Gastrocnemius medialis (tissue), 4 donors: Measurements from ENCODE around the gene TMTC2. TPM values are rescaled to one million over a fixed set of nuclear protein-coding genes. Genes with fewer than 3 reads are reported as not detected.

Experiments
- ATAC-seq, 2 donors: fragments of 150-250 bp; one replicate each; pipeline ENCODE4 v1.9.1; 2016
- DNase-seq, 2 donors: peaks; one replicate each; pipeline ENCODE4 v3.0.0-alpha.2; 2019
- H3K27ac ChIP-seq, 4 donors: fragments of 200-600 bp; sonication (generic); 1 replicate in 1 of 4; 2 replicates in 3 of 4; pipeline ENCODE4 v1.5.1; 2016 to 2018; ENCODE audit warnings: mild to moderate bottlenecking in 2 of 4, moderate library complexity in 1 of 4
- H3K27me3 ChIP-seq, 3 donors: fragments of 200-600 bp; sonication (generic) in 2 of 3; 1 replicate in 1 of 3; 2 replicates in 2 of 3; pipeline versions ENCODE4 v1.5.1 to v1.6.0; 2016 to 2019; ENCODE audit warnings: mild to moderate bottlenecking in 1 of 3, moderate library complexity in 1 of 3
- H3K36me3 ChIP-seq, 2 donors: fragments of 200-600 bp; sonication (generic) in 1 of 2; one replicate each; pipeline ENCODE4 v1.5.1; 2017 to 2018
- H3K4me1 ChIP-seq, 2 donors: fragments of 200-600 bp; sonication (generic) in 1 of 2; one replicate each; pipeline ENCODE4 v1.5.1; 2016 to 2017; ENCODE audit warnings: mild to moderate bottlenecking in 2 of 2
- H3K4me3 ChIP-seq, 4 donors: fragments of 200-600 bp; sonication (generic) in 3 of 4; 1 replicate in 1 of 4; 2 replicates in 3 of 4; pipeline ENCODE4 v1.5.1; 2016 to 2019; ENCODE audit warnings: mild to moderate bottlenecking in 2 of 4
- H3K9me3 ChIP-seq, 3 donors: fragments of 200-600 bp; sonication (generic) in 2 of 3; 1 replicate in 1 of 3; 2 replicates in 2 of 3; pipeline ENCODE4 v1.5.1; 2016 to 2019
- CTCF ChIP-seq, 5 experiments: fragments of 450-650 bp in 3 of 5; fragments of 200-600 bp in 2 of 5; sonication (generic) in 2 of 5; IDR thresholded peaks in 4 of 5; conservative IDR thresholded peaks in 1 of 5; 1 replicate in 4 of 5; 2 replicates in 1 of 5; pipeline ENCODE4 v1.5.1; 2016 to 2019; ENCODE audit warnings: antibody characterized with exemption in 5 of 5, mild to moderate bottlenecking in 3 of 5, moderate library complexity in 3 of 5
- POLR2A ChIP-seq, 2 donors: fragments of 450-650 bp; IDR thresholded peaks; one replicate each; pipeline ENCODE4 v1.6.1; 2017; ENCODE audit warnings: antibody characterized with exemption in 2 of 2, mild to moderate bottlenecking in 2 of 2, moderate library complexity in 2 of 2
- in situ Hi-C, 4 donors: fragments of 200-750 bp; cut with MboI; loops; one replicate each; pipeline versions ENCODE4 v1.15.0 to v1.8.0; 2017; ENCODE audit warnings: low sequenced_read_pairs in 4 of 4
- intact Hi-C: fragments of 100-400 bp; cut with DNase I; formaldehyde crosslinking; loops from one replicate; pipeline ENCODE4 v1.15.1; 2023; ENCODE audit warnings: low total_unique reads
- total RNA-seq, 4 donors: library from RNA; depleted of rRNA; stranded (reverse); fragments of >200 nt; gene quantifications; one replicate each; pipeline versions ENCODE4 v1.1.0 to v1.2.3, GENCODE V29; 2016

The TMTC2 gene
- total RNA-seq, 4 donors from 2014 or later = 1.6 to 2.5 (median 1.9) TPM

GRCh38 chr12:83065562-83065961 is 378.9 kb downstream of the TMTC2 start:
- Histone ChIP-seq H3K27me3 (no peaks in the 10 kb centered on the region), H3K4me1 (no peaks in the 10 kb centered on the region), H3K4me3 (no peak overlapping the region), H3K36me3 (no peaks in the 10 kb centered on the region), H3K27ac (no peak overlapping the region), H3K9me3 (no peaks in the 10 kb centered on the region)
- intact Hi-C loops = no loop called here
- TF ChIP-seq POLR2A (IDR thresholded peaks at IDR 0.05) (no peak), CTCF (IDR thresholded peaks at IDR 0.05 in 4 of 5, conservative IDR thresholded peaks at IDR 0.05 in 1 of 5) (no peak)
- ATAC-seq = no peak
- DNase-seq = no peak
- in situ Hi-C loops = no loop called here

DNA sequence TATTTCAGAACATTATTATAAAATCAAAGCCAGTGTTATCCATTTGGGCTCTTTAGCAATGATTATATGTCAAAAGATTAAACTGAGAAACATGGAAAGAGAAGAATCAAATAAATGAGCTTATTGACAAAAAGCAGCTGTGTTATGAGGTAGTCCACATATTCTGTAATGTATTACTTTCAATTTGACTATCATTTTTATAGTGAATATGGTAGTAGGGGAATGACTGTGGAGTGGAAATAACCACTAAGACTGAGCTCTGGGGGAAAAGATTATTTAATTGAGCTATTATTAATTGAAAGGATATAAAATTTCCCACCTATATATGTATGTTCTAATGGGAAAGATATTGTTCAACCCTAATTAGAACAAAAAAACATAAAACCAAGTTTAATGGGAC is 381.3 kb downstream of the TMTC2 start:
- Histone ChIP-seq H3K4me3 (no peak overlapping the region), H3K9me3 (no peaks in the 10 kb centered on the region), H3K27ac (no peak overlapping the region), H3K27me3 (no peaks in the 10 kb centered on the region), H3K36me3 (no peaks in the 10 kb centered on the region), H3K4me1 (no peaks in the 10 kb centered on the region)
- intact Hi-C loops (no loop called here), in situ Hi-C loops (no loop called here)
- no peak for TF ChIP-seq POLR2A (IDR thresholded peaks at IDR 0.05)
- DNase-seq (no peak), ATAC-seq (no peak)

- no peaks in the 10 kb centered on the region for H3K4me1 ChIP-seq
- no peaks in the 10 kb centered on the region for H3K9me3 ChIP-seq
- DNase-seq (no peak), ATAC-seq (no peak)
- H3K36me3 ChIP-seq = no peaks in the 10 kb centered on the region
- H3K4me3 ChIP-seq = no peak overlapping the region
- no peak overlapping the region for H3K27ac ChIP-seq
- TF ChIP-seq CTCF (IDR thresholded peaks at IDR 0.05 in 4 of 5, conservative IDR thresholded peaks at IDR 0.05 in 1 of 5) (no peak), POLR2A (IDR thresholded peaks at IDR 0.05) (no peak)
- intact Hi-C loops = no loop called here
- in situ Hi-C loops = no loop called here
- no peaks in the 10 kb centered on the region for H3K27me3 ChIP-seq
These were observed 387.7 kb downstream of the TMTC2 start for GRCh38 chr12:83074358-83074894.

GRCh38 chr12:83075471-83075870 is 388.8 kb downstream of the TMTC2 start:
- H3K4me3 ChIP-seq = no peak overlapping the region
- intact Hi-C loops (no loop called here), in situ Hi-C loops (no loop called here)
- H3K27me3 ChIP-seq = no peaks in the 10 kb centered on the region
- no peaks in the 10 kb centered on the region for H3K36me3 ChIP-seq
- no peaks in the 10 kb centered on the region for H3K9me3 ChIP-seq
- no peak overlapping the region for H3K27ac ChIP-seq
- DNase-seq = no peak
- ATAC-seq = no peak
- H3K4me1 ChIP-seq = no peaks in the 10 kb centered on the region
- no peak for TF ChIP-seq POLR2A (IDR thresholded peaks at IDR 0.05)
- no peak for TF ChIP-seq CTCF (IDR thresholded peaks at IDR 0.05 in 4 of 5, conservative IDR thresholded peaks at IDR 0.05 in 1 of 5)

GRCh38 chr12:83077041-83077440 is 390.3 kb downstream of the TMTC2 start:
- no peak for TF ChIP-seq CTCF (IDR thresholded peaks at IDR 0.05 in 4 of 5, conservative IDR thresholded peaks at IDR 0.05 in 1 of 5)
- TF ChIP-seq POLR2A (IDR thresholded peaks at IDR 0.05) = no peak
- Histone ChIP-seq H3K9me3 (no peaks in the 10 kb centered on the region), H3K27ac (no peak overlapping the region), H3K27me3 (no peaks in the 10 kb centered on the region), H3K4me1 (no peaks in the 10 kb centered on the region), H3K36me3 (no peaks in the 10 kb centered on the region), H3K4me3 (no peak overlapping the region)
- ATAC-seq (no peak), DNase-seq (no peak)
- in situ Hi-C loops = no loop called here
- intact Hi-C loops = no loop called here
